ENCODE measurements around the gene CCDC78.

GRCh38 chr16:764184-764750 is 38.0 kb upstream of the CCDC78 start:
- TF ChIP-seq CTCF (IDR thresholded peaks at IDR 0.05; ENCODE audit: low read length) (no peak), EZH2 (optimal IDR thresholded peaks at IDR 0.05; ENCODE audit: low read depth, low read length) (no peak), EZH2phosphoT487 (IDR thresholded peaks at IDR 0.05; ENCODE audit: low read length) (no peak)
